Left renal pelvis (tissue), 4 donors: ENCODE results near the gene EGLN1. TPM values are rescaled to one million over a fixed set of nuclear protein-coding genes. Genes with fewer than 3 reads are reported as not detected.

Experiments
- DNase-seq, 4 donors: peaks; one replicate each; pipeline ENCODE4 v3.0.0-alpha.2; 2013; ENCODE audit warnings: low read depth in 4 of 4, low spot score in 3 of 4
- polyA plus RNA-seq, 4 donors: library from polyadenylated mRNA; unstranded; fragments of 120-200 nt; gene quantifications; one replicate each; pipeline ENCODE4 v1.2.1, GENCODE V29; 2013; ENCODE audit not compliant: insufficient read length in 4 of 4

EGLN1 gene
- polyA plus RNA-seq, 4 donors = 33.9 to 49.2 (median 46.6) TPM

- DNase-seq = no peak
Measured at GRCh38 chr1:231422798-231423309, 767 bp upstream of the EGLN1 start.

GRCh38 chr1:231421546-231421970 is 529 bp downstream of the EGLN1 start:
- no peak for DNase-seq

GRCh38 chr1:231420959-231421545 is 1.0 kb downstream of the EGLN1 start:
- DNase-seq = no peak

GRCh38 chr1:231420299-231420958 is 1.7 kb downstream of the EGLN1 start:
- DNase-seq = no peak

GRCh38 chr1:231419738-231420298 is 2.3 kb downstream of the EGLN1 start:
- no peak for DNase-seq

GRCh38 chr1:231419147-231419546 is 2.9 kb downstream of the EGLN1 start:
- no peak for DNase-seq

- no peak for DNase-seq
Measured at GRCh38 chr1:231418741-231419107, 3.4 kb downstream of the EGLN1 start.

GRCh38 chr1:231418101-231418740 is 3.9 kb downstream of the EGLN1 start:
- no peak for DNase-seq

GRCh38 chr1:231417513-231417912 is 4.6 kb downstream of the EGLN1 start:
- DNase-seq = no peak

GRCh38 chr1:231416901-231417300 is 5.2 kb downstream of the EGLN1 start:
- no peak for DNase-seq

GRCh38 chr1:231415018-231415583 is 7.0 kb downstream of the EGLN1 start:
- DNase-seq = no peak

GRCh38 chr1:231414260-231415016 is 7.6 kb downstream of the EGLN1 start:
- no peak for DNase-seq

- DNase-seq = no peak
Measured at GRCh38 chr1:231413749-231414082, 8.4 kb downstream of the EGLN1 start.

- no peak for DNase-seq
Measured at GRCh38 chr1:231411036-231411531, 11.0 kb downstream of the EGLN1 start.

- no peak for DNase-seq
Measured at GRCh38 chr1:231410036-231410612, 12.0 kb downstream of the EGLN1 start.

GRCh38 chr1:231408528-231409094 is 13.5 kb downstream of the EGLN1 start:
- DNase-seq = no peak

GRCh38 chr1:231407547-231408396 is 14.3 kb downstream of the EGLN1 start:
- no peak for DNase-seq

- no peak for DNase-seq
Measured at GRCh38 chr1:231407049-231407448, 15.0 kb downstream of the EGLN1 start.

GRCh38 chr1:231404318-231404717 is 17.8 kb downstream of the EGLN1 start:
- no peak for DNase-seq
